EH (cell line): Measurements from ENCODE around the gene KRTCAP3.
"Not testable (repeated sequence)": the region's sequence is repeated elsewhere in the genome, so short reads cannot be mapped to it uniquely, and the experiment has no call there.

Experiments
- DNase-seq: peaks from one replicate; pipeline ENCODE4 v3.0.0-alpha.2; 2015; ENCODE audit warnings: low read depth

KRTCAP3 gene

GRCh38 chr2:27441958-27442919 lies at the start of gene KRTCAP3:
TSS of gene KRTCAP3 (plus strand) at chr2:27442381. CDS start at chr2:27442413, 32 bp downstream.
- DNase-seq: no peak

- no peak for DNase-seq
Measured at GRCh38 chr2:27393225-27393624, 49.0 kb upstream of the KRTCAP3 start.

GRCh38 chr2:27398962-27399361 lies 43.2 kb upstream of the KRTCAP3 start:
- DNase-seq: no peak

GRCh38 chr2:27400348-27401135 lies 41.6 kb upstream of the KRTCAP3 start:
- peak; percentile 35 for DNase-seq

- peak; percentile 44 for DNase-seq
Measured at GRCh38 chr2:27407798-27408491, 34.2 kb upstream of the KRTCAP3 start.

GRCh38 chr2:27408601-27409320 lies 33.4 kb upstream of the KRTCAP3 start:
- peak; percentile 25 for DNase-seq

GRCh38 chr2:27409321-27410073 lies 32.7 kb upstream of the KRTCAP3 start, which contains the start of gene PPM1G:
TSS of gene PPM1G (minus strand) at chr2:27409591. CDS start at chr2:27409422, 169 bp downstream.
- peak; percentile 92 for DNase-seq

- no peak for DNase-seq
Measured at GRCh38 chr2:27412419-27413152, 29.6 kb upstream of the KRTCAP3 start.

- no peak for DNase-seq
Measured at GRCh38 chr2:27416151-27416550, 26.0 kb upstream of the KRTCAP3 start.

GRCh38 chr2:27420996-27421395 lies 21.2 kb upstream of the KRTCAP3 start:
- no peak for DNase-seq

GRCh38 chr2:27421660-27422250 lies 20.4 kb upstream of the KRTCAP3 start:
- no peak for DNase-seq

GRCh38 chr2:27422958-27423357 lies 19.2 kb upstream of the KRTCAP3 start:
- no peak for DNase-seq

- not testable (repeated sequence) for DNase-seq
Measured at GRCh38 chr2:27425039-27425438, 17.1 kb upstream of the KRTCAP3 start.

GRCh38 chr2:27427863-27428212 lies 14.3 kb upstream of the KRTCAP3 start:
- DNase-seq: peak; percentile 13

GRCh38 chr2:27428213-27428977 lies 13.8 kb upstream of the KRTCAP3 start, which contains the start of gene NRBP1:
TSS of gene NRBP1 (plus strand) at chr2:27428631. CDS start at chr2:27433274, 4,643 bp downstream.
- DNase-seq: peak; percentile 89

GRCh38 chr2:27428978-27429541 lies 13.1 kb upstream of the KRTCAP3 start:
- DNase-seq: peak; percentile 88

GRCh38 chr2:27431395-27431794 lies 10.8 kb upstream of the KRTCAP3 start:
- peak; percentile 57 for DNase-seq

GRCh38 chr2:27435628-27436027 lies 6.6 kb upstream of the KRTCAP3 start:
- no peak for DNase-seq
